SK-N-SH treated with all-trans-retinoic acid at 6 μM for 48 hours (cell line): ENCODE measurements around the gene SYPL1.

Experiments used
- ARNTL ChIP-seq: fragments of 450-650 bp; formaldehyde crosslinking; IDR thresholded peaks from 2 replicates; pipeline ENCODE4 v1.5.0; 2020; ENCODE audit warnings: low read depth, mild to moderate bottlenecking, moderate library complexity, borderline replicate concordance
- CREB5 ChIP-seq: fragments of 250-450 bp; sonication (Bioruptor Pico); IDR thresholded peaks from 2 replicates; pipeline ENCODE4 v1.5.1; 2020; ENCODE audit warnings: low read depth, mild to moderate bottlenecking, moderate library complexity
- CSDC2 ChIP-seq: fragments of 250-450 bp; sonication (Bioruptor Pico); IDR thresholded peaks from 2 replicates; pipeline ENCODE4 v1.5.0; 2020; ENCODE audit warnings: mild to moderate bottlenecking, moderate library complexity
- ISL1 ChIP-seq: fragments of 250-450 bp; sonication (Bioruptor Pico); IDR thresholded peaks from 2 replicates; pipeline ENCODE4 v2.1.2; 2022; ENCODE audit warnings: mild to moderate bottlenecking, moderate library complexity
- OSR1 ChIP-seq: fragments of 250-450 bp; sonication (Bioruptor Pico); IDR thresholded peaks from 2 replicates; pipeline ENCODE4 v1.8.0; 2022; ENCODE audit warnings: moderate library complexity, mild to moderate bottlenecking, inconsistent platforms
- RARB ChIP-seq: fragments of 250-450 bp; sonication (Bioruptor Pico); IDR thresholded peaks from 2 replicates; pipeline ENCODE4 v1.8.0; 2021; ENCODE audit warnings: mild to moderate bottlenecking, moderate library complexity
- TOX ChIP-seq: fragments of 250-450 bp; sonication (Bioruptor Pico); IDR thresholded peaks from 2 replicates; pipeline ENCODE4 v1.8.0; 2021; ENCODE audit warnings: mild to moderate bottlenecking, moderate library complexity, borderline replicate concordance
- TSHZ2 ChIP-seq: fragments of 250-450 bp; sonication (Bioruptor Pico); IDR thresholded peaks from 2 replicates; pipeline ENCODE4 v1.5.0; 2020; ENCODE audit warnings: mild to moderate bottlenecking, moderate library complexity
- ZC3H10 ChIP-seq: fragments of 250-450 bp; sonication (Bioruptor Pico); IDR thresholded peaks from 2 replicates; pipeline ENCODE4 v1.5.1; 2021; ENCODE audit warnings: mild to moderate bottlenecking, moderate library complexity
- ZFP30 ChIP-seq: fragments of 450-650 bp; formaldehyde crosslinking; IDR thresholded peaks from 2 replicates; pipeline ENCODE4 v1.5.0; 2022; ENCODE audit warnings: mild to moderate bottlenecking, moderate library complexity
- ZNF8 ChIP-seq: fragments of 450-650 bp; formaldehyde crosslinking; IDR thresholded peaks from 2 replicates; pipeline ENCODE4 v1.5.0; 2020; ENCODE audit warnings: mild to moderate bottlenecking, moderate library complexity
- TF ChIP-seq, protein P1 (sequence below): fragments of 250-450 bp; sonication (Bioruptor Pico); IDR thresholded peaks from 2 replicates; pipeline ENCODE4 v1.8.0; 2020; ENCODE audit warnings: mild to moderate bottlenecking, moderate library complexity, borderline replicate concordance
- TF ChIP-seq, protein P2 (sequence below): fragments of 250-450 bp; sonication (Bioruptor Pico); IDR thresholded peaks from 2 replicates; pipeline ENCODE4 v1.5.1; 2021; ENCODE audit warnings: mild to moderate bottlenecking, moderate library complexity

DNA sequence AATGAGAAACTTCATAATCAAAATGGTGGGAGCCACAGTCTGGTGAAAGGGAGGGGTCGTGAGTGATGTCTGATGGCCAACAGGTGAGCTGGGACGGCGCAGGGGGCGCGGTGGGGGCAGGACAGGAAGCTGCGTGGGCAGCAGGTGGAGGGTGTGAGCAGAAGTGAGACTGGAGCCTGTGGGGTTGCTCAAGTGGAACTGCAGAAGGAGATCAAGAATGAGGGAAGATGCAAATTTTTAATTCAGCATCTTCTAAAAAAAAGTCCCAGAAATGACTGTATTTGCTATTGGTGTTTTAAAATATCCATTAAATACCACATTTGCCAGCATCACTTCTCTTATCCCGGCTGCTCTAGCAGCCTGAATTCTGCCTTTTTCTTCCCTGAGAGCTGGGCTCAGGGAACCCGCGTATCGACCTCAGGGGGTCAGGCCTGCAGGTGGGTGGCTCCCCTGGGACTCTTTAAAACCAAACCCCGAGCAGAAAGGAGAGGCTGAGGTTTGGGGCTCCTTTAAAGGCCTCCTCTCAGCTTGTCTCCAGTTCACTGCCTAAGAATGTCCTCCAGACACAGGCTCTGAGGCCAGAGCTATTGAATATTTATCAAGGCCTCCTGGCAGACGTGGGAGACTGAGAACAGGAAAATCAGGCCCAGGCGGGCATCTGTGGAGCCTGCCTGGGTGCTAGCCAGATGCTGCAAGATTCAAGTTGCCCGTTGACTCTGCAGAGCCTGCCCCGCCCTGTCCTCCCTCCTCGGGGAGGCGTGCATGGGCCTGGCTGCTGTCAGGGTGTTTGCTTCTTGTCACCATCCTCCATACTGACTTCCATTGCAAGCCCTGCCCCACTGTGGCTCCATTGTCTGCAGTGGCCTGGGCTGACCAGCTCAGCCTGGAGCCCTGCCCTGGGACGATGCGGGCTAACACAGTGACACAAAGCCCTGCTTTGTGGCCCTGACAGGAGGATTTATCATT lies 53.9 kb downstream of the SYPL1 start:
- TF ChIP-seq ZC3H10 (CRISPR knock-in tag) (no peak), CSDC2 (CRISPR knock-in tag) (no peak), ZNF8 (CRISPR knock-in tag) (no peak), TSHZ2 (CRISPR knock-in tag) (no peak), ISL1 (CRISPR knock-in tag) (no peak), OSR1 (CRISPR knock-in tag) (no peak), ARNTL (CRISPR knock-in tag) (no peak), ZFP30 (no peak), CREB5 (CRISPR knock-in tag) (no peak; the same call in 1 of the 2 replicates), RARB (CRISPR knock-in tag) (no peak), TOX (CRISPR knock-in tag) (no peak)
- TF ChIP-seq, protein P1, sequence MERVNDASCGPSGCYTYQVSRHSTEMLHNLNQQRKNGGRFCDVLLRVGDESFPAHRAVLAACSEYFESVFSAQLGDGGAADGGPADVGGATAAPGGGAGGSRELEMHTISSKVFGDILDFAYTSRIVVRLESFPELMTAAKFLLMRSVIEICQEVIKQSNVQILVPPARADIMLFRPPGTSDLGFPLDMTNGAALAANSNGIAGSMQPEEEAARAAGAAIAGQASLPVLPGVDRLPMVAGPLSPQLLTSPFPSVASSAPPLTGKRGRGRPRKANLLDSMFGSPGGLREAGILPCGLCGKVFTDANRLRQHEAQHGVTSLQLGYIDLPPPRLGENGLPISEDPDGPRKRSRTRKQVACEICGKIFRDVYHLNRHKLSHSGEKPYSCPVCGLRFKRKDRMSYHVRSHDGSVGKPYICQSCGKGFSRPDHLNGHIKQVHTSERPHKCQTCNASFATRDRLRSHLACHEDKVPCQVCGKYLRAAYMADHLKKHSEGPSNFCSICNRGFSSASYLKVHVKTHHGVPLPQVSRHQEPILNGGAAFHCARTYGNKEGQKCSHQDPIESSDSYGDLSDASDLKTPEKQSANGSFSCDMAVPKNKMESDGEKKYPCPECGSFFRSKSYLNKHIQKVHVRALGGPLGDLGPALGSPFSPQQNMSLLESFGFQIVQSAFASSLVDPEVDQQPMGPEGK (CRISPR knock-in tag), result no peak
- TF ChIP-seq, protein P2, sequence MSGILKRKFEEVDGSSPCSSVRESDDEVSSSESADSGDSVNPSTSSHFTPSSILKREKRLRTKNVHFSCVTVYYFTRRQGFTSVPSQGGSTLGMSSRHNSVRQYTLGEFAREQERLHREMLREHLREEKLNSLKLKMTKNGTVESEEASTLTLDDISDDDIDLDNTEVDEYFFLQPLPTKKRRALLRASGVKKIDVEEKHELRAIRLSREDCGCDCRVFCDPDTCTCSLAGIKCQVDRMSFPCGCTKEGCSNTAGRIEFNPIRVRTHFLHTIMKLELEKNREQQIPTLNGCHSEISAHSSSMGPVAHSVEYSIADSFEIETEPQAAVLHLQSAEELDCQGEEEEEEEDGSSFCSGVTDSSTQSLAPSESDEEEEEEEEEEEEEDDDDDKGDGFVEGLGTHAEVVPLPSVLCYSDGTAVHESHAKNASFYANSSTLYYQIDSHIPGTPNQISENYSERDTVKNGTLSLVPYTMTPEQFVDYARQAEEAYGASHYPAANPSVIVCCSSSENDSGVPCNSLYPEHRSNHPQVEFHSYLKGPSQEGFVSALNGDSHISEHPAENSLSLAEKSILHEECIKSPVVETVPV, result no peak
